Stimulated activated CD4-positive, alpha-beta T cell treated with anti-CD3 and anti-CD28 coated beads, Interleukin-1b, Interleukin-23, amount 100 ng/mL, for 24 hours (primary cell): ENCODE results near the gene FAM25A.
"Not testable (repeated sequence)": the region's sequence is repeated elsewhere in the genome, so short reads cannot be mapped to it uniquely, and the experiment has no call there.

Source experiments
- DNase-seq, 4 experiments: peaks; one replicate each; pipeline ENCODE4 v3.0.0-alpha.2; 2020; ENCODE audit warnings: low read depth in 4 of 4, low spot score in 1 of 4

Gene FAM25A

DNA sequence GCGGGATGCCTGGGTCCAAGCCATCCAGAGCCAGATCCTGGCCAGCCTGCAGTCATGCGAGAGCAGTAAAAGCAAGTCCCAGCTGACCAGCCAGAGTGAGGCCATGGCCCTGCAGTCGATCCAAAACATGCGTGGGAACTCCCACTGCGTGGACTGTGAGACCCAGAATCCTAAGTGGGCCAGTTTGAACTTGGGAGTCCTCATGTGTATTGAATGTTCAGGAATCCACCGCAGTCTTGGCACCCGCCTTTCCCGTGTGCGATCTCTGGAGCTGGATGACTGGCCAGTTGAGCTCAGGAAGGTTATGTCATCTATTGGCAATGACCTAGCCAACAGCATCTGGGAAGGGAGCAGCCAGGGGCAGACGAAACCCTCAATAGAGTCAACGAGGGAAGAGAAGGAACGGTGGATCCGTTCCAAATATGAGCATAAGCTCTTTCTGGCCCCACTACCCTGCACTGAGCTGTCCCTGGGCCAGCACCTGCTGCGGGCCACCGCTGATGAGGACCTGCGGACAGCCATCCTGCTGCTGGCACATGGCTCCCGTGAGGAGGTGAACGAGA lies 10.9 kb upstream of the FAM25A start:
- not testable (repeated sequence) for DNase-seq

DNA sequence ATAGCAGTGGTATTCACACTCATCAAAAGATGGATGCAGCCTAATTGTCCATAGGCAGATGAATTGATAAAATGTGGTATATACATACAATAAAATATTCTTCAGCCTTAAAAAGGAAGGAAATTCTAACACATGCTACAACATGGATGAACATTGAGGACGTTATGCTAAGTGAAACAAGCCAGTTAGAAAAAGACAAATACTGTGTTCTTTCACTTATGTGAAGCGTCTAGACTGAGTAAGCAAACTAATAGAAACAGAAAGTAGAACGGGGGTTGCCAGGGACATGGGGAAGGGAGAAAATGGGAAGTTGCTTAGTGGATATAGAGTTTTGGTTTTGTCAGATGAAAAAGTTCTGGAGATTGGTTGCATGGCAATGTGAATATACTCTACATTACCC lies 6.6 kb upstream of the FAM25A start:
- not testable (repeated sequence) for DNase-seq

GRCh38 chr10:87014986-87015716 lies 4.9 kb upstream of the FAM25A start:
- not testable (repeated sequence) for DNase-seq

GRCh38 chr10:87018127-87018526 lies 2.0 kb upstream of the FAM25A start:
- not testable (repeated sequence) for DNase-seq

GRCh38 chr10:87019066-87019465 lies 1.0 kb upstream of the FAM25A start:
- DNase-seq, result not testable (repeated sequence)

DNA sequence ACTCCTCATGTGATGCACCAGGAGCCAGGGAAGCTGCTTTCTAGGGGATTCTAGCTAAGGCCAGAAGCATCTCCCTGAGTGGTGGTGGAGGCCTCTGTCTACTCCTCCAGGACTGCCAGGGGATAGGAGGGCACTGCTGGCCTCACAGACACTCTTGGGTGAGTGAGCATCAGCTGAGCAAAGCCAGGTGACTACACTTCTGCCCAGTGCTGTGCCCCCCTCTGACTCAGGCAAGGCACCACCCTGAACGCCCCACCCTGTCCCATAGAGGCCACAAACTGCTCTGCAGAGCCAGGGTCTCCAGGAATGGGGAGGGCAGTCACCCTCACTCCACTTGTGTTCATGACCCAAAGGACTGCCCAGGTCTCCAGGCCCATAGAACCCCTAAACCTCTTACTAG lies 590 bp upstream of the FAM25A start:
- DNase-seq, result not testable (repeated sequence)

DNA sequence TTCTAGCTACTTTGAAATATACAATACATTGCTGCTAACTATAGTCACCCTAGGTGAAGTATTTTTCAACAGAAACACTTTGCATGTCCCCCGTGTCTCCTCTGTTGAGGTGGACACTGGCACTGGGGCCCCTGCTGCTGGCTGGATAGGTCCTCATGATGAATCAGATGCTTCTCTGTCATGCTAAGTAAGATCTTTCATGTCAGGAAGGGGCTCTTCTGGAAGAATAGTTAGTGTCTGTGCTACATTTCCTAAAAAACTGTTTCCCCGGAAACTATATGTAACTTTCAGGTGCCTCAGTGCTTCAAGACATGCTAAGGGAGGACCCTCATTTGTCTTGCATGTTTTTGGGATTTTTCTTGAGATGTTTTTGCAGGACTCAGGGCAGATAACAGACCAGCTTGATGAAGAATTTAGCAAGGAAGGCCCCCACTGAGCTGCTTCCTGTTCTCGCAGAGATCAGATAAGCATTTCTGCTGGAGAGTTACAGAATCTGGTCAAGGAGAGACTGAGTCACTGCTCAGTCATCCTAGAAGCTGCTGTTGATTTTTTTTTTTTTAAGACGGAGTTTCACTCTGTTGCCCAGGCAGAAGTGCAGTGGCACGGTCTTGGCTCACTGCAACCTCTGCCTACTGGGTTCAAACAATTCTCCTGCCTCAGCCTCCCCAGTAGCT lies 5.3 kb downstream of the FAM25A start:
- peak in 1 of 4 experiments; percentile 18 for DNase-seq

GRCh38 chr10:87026747-87027508 lies 6.8 kb downstream of the FAM25A start:
- not testable (repeated sequence) for DNase-seq

GRCh38 chr10:87030419-87030818 lies 10.3 kb downstream of the FAM25A start:
- not testable (repeated sequence) for DNase-seq

- no peak for DNase-seq
Measured at GRCh38 chr10:87030912-87031635, 11.0 kb downstream of the FAM25A start.

DNA sequence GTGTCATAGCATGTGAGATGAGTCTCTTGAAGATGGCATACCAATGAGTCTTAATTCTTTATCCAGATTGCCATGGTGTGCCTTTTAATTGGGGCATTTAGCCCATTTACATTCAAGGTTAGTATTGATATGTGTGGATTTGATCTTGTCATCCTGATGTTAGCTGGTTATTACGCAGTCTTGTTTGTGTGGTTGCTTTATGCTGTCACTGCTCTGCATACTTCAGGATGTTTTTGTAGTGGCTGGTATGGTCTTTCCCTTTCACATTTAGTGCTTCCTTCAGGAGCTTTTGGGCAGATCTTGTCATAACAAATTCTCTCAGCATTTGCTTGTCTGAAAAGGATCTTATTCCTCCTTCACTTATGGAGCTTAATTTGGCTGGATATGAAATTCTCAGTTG lies 16.5 kb downstream of the FAM25A start:
- DNase-seq, result no peak

- DNase-seq, result no peak
Measured at GRCh38 chr10:87038286-87038717, 18.2 kb downstream of the FAM25A start.

DNA sequence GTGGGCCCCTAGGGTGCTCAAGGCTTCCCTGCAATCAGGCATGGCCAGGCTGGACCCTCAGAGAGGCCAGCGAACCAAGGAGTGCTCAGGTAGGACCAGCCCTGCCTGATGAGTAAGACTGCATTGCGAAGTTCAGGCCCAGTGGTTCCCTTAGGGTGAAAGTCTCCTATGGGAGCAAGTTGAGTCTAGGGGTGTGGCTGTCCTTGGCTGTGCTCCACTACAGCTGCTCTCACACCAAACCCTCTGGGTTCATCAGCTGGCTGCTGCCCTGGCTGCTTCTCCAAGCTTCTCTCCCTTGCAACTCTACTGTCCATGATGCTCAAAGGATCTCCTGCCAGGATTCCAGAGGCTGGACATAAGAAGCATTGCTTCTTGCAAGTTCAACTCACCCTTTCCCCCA lies 18.7 kb downstream of the FAM25A start:
- no peak for DNase-seq

GRCh38 chr10:87043579-87043978 lies 23.5 kb downstream of the FAM25A start:
- DNase-seq, result not testable (repeated sequence)

DNA sequence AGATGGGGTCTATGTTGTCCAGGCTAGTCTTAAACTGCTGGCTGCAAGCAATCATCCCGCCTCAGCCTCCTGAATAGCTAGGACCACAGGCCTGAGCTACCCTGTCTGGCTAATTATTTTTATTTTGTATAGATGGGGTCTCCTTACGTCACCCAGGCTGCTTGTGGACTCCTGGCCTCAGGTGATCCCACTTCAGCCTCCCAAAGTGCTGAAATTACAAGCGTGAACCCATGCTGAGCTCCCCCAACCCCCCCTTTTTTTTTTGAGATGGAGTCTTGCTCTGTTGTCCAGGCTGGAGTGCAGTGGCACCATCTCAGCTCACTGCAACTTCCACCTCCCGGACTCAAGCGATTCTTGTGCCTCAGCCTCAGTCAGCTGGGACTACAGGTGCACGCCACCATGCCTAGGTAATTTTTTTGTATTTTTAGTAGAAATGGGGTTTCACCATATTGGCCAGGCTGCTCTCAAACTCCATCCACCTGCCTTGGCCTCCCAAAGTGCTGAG lies 25.4 kb downstream of the FAM25A start:
- no peak for DNase-seq

GRCh38 chr10:87053111-87053510 lies 33.0 kb downstream of the FAM25A start:
- no peak for DNase-seq

DNA sequence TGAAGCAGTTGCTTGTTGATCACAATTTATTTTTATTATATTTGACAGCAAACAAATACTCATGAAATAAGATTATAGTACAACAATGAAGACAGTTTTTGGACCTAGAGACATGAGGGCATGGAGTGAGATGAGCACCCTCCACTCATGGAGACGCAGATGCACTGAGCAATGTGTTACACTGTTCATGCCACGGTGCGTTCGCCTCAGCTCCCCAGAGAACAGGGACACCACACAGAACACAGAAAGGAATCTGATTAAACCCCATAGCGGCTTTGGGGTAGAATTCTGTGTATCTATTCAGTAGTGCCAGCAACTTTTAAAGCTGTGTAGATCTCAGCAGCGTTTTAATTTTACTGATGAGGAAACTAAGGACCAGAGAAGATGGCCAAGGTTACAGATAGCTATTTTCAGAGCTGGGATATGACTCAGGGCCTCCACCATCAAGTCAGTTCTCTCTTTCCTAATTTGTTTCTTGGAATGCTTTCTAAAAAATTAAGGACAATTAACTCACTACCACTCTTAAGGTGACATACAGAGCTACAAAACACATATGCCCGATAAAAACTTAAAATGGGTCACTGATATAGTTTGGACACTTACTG lies 33.6 kb downstream of the FAM25A start:
- DNase-seq, result no peak

DNA sequence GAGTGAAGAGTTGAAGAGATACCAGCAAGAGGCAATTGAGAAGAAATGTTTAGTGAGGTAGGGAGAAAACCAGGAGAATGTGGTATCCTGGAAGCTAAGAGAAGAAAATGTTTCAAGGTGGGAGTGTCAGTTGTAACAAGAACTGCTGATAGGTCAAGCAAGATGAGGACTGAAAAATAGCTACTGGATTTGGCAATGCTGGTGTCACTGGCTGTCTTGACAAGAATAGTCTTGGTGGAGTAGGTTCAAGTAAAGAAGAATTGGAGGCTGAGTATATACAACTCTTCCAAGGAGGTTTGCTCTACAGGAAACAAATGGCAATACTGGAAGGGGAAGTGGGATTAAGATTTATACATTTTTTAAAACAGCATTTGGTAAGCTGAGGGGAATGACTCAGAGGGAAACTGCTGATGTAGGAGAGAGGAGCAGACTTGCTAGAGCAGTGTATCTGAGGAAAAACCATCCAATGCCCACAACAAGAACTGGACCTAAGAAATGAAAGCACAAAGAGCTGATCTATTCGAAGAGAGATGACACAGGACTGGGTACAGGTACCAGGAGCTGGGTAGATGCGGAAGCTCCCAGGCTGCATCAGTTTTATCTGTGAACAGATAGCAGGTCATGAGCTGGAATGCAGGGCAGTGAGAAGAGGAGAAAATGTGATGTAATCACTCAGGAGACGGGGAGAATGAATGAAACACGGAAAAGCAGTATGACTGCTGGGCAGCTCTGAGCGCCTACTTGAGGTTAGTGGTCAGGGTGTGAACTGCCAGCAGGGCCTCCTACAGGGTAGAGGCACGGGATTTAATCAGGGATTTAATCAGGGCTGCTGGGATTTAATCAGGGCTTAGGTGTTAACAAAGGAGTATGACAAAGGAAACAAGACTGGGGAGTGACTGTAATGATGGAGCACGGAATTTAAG lies 34.5 kb downstream of the FAM25A start:
- DNase-seq, result peak in 1 of 4 experiments; percentile 4

DNA sequence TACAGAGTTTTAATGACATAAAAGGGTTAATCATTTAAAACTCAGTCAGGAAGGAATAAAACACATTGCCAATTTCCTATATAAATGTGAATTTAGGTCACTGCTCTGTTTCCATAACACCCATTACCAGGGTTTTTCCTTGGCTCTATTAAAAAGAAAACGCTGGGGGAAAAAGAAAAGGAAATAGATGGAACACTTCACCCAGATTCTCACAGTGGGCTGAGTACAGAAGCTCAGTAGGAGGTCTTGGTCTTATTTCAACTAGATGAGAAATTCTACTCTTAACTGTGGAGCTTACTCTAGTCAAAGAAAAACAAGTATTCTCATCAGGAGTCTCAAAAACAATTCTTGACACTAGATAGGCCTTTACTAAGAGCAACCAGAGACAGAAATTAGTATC lies 38.1 kb downstream of the FAM25A start:
- no peak for DNase-seq
